GM21737 (cell line): ENCODE measurements around the gene ANXA10.
"Not testable (repeated sequence)": the region's sequence is repeated elsewhere in the genome, so short reads cannot be mapped to it uniquely, and the experiment has no call there.

Source experiments
- ATAC-seq: cut with Tn5 transposase; IDR thresholded peaks from one replicate; pipeline ENCODE4 v1.9.1; 2021; ENCODE audit warnings: mild to moderate bottlenecking, moderate library complexity; ENCODE audit not compliant: unreplicated experiment

Gene ANXA10

DNA sequence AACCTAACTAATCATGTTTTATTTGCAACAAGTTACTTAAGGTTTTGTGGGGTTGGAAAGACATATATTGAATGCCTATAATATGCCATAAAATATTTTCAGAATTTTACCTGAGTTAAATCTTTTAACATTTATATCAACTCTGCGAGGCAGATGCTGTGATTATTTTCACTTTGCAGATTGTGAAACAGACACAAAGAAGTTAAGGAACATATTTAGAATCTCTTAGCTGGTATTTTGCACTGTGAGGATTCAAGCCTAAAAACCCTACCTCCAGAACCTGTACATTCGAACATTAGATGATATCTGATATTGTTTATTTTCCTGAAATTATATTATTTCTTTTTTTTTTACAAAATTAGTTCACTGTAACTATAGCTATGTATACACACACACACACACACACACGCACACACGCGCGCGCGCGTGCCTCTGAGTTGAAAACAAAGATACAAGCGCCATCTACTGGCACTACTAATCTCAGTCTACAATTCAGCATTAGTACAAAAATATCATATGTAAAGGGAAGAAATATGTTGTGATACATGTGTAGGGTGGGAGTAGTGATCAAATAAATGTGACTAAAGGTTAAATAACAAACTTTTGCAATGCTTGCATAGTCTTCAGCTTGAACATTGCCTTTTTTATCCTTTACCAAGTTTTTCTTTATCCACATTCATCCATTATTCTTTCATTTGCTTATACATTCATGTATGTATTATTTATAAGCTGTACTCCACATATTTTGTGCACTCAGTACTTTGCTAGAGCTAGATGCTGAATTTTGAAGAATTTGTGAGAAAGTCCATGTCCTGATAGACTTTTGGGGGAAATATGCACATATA lies 61.5 kb downstream of the ANXA10 start:
- peak; percentile 72 for ATAC-seq

DNA sequence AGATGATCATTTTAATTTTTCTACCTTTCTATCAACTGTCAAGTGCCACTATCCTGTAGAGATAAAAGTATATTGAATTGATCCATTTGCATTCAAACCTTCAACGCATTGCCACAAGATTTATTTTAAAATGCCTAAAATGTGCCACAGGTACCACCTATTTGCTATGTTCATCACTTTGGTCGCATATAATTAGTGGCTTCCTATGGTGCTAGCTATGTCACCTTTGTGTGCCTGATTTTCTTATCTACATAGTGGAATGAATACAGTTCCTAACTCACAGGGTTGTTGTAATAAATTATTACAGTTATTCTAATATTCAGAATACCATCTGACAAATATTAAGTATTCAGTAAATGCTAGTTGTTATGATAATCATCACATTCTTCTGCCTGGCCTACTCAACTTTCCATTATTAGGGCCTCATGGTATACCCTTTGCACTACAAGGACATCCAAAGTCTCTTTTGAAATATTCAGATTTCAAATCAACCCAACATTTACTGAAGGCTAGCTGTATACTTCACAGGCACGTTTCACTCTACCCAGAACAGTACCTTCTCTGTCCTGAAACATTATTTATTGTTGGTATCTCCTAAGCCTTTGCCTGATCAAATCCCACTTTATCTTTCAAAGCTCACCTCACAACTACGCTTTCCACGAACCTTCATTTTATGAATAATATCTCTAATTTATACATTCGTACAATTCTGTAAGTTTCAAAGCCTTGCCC lies 62.4 kb downstream of the ANXA10 start:
- ATAC-seq: no peak

GRCh38 chr4:168162604-168163003 lies 70.3 kb downstream of the ANXA10 start:
- ATAC-seq: no peak

DNA sequence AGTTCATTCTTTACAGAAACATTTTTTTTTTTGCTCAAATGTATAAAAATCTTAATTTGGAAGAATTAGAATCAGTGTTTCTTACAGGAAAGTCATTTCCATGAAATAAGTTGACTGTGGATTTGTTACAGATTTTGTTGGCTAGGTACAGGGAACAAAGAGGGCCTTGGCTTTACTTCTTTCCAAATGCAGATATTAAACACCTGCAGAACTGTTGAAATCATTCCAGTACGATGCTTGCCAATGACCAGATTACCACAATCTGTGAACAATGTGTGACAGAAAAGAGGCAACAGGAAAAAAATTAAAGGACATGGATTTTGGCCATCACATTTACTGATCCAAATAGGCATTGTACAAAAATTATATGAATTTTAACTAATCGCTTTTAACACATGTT lies 70.8 kb downstream of the ANXA10 start:
- no peak for ATAC-seq

GRCh38 chr4:168164045-168164444 lies 71.7 kb downstream of the ANXA10 start:
- no peak for ATAC-seq

DNA sequence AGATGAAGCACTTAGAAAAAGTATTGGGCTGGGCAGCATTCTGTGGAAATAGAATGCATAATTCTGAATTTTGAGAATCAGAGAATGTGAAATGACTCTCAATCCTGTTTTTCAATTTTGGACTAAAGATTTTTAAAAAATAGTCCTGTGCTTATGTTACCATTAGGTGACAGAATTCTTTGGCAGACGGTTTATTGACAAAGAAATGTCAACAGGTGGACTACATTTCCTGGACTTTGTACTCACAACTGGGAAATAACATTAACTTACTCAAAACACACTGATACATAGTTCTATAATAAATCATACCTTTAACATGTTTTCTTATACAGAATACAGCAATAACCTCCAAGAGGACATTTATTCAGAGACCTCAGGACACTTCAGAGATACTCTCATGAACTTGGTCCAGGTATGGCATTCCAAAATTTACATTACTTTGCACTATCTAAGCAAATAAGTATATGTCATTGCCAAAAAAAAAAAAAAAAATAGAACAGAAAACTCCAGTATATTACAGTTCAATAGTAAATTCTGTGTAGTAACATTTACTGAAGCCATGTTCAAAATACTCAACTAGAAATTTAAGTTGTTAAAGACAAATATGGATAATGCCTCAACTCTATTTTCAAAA lies 72.7 kb downstream of the ANXA10 start:
- no peak for ATAC-seq

DNA sequence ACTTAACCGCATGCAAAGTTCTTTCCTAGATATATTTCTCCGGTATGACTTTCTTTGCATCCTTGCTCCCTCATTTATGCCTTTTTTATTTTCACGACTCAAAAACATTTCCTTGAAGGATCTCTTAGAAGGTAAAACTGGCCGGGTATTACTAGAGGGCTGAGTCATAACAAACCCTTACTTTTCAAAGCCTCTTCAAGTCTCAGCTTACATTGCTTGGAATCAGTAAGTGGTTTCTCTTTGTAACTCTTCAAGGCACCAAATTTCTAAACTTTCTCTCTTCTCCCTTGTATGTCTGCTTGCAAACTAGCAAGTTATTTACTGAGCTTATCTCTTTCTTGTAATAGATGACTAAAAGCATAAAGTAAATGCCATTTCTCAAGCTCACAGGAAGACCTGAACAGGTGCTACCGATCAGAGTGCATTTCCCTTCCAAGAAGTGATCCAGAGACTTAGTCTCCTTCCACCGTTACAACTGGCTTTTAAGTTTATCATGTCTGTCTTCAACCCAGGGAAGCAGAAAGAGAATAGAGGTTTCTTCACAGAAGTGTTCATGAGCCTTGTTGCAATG lies 75.5 kb downstream of the ANXA10 start:
- no peak for ATAC-seq

DNA sequence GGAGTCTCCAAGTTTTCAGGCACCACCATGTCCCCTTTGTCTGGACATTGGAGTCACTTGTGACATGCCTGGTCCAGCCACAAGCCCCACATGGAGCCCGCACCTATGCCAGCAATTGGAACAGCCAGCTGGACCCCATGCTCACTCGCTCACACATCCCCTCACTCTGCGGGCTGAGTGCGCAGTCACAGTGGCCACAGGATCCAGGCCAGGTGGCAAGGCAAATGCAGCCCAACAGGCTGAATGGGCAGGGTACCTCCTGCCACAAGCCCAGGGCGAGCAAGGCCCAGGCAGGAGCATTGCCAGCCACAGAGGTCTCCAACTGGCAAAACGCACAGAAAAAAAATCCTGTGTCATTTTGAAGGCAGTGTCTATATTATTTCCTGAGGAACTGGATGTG lies 82.0 kb downstream of the ANXA10 start:
- ATAC-seq: no peak

DNA sequence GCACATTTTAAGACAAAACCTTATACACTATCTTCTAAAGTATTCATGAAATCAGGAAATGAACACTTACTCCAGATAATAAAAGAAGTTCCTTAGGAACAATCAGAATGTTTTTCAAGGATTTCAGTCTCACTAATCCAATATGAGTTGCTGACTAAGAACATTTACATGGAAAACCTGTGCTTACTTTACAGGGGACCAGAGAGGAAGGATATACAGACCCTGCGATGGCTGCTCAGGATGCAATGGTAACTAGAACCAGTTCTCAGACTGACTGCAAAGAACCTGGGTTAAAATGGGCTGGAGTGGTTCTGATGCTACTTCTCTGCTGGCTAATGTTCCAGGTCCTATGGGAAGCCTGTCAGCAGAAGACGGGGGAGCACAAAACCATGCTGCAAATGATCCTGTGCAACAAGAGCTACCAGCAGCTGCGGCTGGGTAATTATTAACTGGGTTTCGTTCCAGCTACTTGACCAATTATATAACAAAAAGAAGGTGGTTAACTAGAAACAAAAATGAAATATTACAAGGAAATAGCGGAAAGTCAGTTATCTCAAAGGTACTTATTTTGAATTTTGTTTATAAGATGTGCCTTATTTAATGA lies 85.3 kb downstream of the ANXA10 start:
- ATAC-seq: no peak

- ATAC-seq: no peak
Observed at GRCh38 chr4:168183717-168184571, 91.6 kb downstream of the ANXA10 start.

DNA sequence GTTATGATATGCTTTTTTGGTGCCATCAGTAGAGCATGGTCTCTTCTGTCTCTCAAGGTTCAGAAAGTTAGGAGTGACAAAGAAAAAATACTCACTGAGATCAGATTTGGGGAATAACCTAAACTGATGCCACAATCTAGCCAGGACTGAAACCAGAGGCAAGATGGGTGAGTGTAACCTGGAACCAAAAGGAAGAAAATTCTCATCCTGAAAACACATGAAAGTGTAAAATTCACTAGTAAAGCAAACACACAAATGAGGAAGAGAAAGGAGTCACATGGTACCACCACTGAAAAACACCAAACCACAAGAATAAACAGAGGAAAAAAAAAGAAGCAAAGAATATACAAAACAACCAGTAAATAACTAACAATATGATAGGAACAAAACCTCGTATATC lies 96.4 kb downstream of the ANXA10 start:
- ATAC-seq: peak; percentile 59

DNA sequence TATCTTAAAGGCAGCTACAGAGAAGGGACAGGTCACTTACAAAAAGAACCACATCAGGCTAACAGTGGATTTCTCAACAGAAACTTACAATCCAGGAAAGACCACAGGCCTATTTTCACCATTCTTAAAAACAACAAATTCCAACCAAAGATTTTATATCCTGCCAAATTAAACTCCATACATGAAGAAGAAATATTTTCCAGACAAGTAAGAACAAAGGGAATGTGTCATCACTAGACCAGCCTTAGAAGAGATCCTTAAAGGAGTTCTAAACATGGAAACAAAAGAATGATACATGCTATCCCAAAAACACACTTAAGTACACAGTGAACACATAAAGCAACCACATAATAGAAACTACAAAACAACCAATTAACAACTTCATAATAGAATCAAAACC lies 105.6 kb downstream of the ANXA10 start:
- no peak for ATAC-seq

DNA sequence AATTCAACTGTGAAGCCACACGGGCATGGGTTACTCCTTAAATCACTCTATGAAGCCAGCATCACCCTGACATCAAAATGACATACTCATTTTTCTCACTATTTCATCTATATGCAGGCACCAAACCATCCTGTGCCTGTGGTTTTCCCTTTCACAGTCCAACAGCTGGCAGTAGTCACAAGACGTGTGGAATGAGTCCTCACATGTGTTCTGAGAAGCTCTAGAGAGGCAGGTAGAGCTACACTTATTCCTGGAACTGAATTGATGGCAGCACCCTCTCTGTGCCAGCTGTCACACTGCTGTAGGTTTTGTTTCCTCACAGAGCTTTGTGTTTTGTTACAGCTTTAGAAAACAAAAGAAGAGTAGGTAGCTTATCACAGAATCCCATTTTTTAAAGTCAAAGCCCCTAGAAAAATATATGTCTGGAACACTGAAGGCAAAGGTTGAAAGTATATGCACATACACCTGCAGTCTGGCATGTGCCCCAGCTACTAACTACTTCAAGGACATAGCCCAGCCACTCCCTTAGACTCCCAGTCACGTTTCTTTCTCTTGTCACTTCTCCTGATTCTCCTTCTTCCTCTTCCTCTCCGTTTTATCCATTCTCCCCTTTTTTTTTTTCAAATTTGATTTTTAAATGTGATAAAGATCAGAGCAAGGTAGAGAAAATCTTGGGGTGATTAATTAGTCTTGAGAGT lies 107.1 kb downstream of the ANXA10 start:
- no peak for ATAC-seq

DNA sequence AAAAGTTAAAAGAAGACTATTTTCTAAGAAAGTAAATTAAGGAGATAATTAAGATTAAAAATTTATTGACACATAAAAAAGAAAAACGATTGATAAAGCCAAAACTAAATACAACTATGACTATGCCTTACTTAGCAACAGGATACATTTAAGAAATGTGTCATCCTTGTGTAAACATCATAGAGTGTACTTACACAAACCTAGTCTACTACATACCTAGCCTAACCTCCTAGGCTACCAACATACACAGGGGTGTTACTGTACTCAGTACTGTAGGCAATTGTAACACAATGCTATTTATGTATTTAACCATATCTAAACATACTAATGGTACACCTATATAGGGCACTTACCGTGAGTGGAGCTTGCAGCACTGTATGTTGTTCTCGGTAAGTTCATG lies 108.3 kb downstream of the ANXA10 start:
- no peak for ATAC-seq

GRCh38 chr4:168203233-168203911 lies 111.0 kb downstream of the ANXA10 start:
- ATAC-seq: no peak

- ATAC-seq: no peak
Observed at GRCh38 chr4:168208957-168209614, 116.7 kb downstream of the ANXA10 start.

- no peak for ATAC-seq
Observed at GRCh38 chr4:168212656-168213055, 120.3 kb downstream of the ANXA10 start.

- not testable (repeated sequence) for ATAC-seq
Observed at GRCh38 chr4:168213511-168213910, 121.2 kb downstream of the ANXA10 start.
